ENCODE data around the gene PSME2. TPM values are rescaled to one million over a fixed set of nuclear protein-coding genes. Genes with fewer than 3 reads are reported as not detected.
A peak's percentile ranks its signal among the peaks of the same experiment; 100 is the strongest.

PSME2 gene
- total and polyA plus RNA-seq, 2 of the 13 experiments (the other 11 are each of a cell fraction or from before 2014, with no cell fraction given) = 332 to 716 TPM

DNA sequence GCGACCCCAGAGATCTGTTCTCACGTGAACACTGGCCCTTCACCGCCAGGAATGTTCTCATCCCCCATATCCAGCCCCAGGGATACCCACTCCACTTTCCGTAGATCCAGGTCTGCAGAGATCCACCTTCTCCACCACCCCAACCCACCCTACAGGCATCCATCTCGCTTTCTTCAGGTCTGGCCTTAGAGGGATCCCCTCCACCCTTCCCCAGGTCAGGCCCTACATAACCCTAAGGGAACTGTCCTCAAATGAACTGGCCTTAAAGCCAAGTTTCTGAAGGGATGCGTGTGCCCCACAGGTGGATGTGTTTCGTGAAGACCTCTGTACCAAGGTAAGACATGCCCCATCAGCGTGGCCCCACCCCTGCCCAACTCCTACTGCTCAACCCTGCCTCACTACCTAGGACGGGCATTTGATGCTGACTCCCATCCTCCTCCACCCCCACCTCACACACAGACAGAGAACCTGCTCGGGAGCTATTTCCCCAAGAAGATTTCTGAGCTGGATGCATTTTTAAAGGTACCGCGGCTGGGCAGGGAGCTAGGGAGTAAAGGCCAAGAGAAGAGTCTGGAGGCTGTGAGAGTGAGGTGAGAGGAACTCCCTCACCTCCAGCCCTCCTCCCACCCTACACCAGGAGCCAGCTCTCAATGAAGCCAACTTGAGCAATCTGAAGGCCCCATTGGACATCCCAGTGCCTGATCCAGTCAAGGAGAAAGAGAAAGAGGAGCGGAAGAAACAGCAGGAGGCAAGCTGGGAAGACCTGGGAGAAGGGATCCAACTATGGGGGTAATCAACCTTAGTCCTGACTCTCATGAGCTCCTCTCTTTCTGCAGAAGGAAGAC is 9.5 kb downstream of the PSME2 start (continued):
- TF ChIP-seq, protein P1, sequence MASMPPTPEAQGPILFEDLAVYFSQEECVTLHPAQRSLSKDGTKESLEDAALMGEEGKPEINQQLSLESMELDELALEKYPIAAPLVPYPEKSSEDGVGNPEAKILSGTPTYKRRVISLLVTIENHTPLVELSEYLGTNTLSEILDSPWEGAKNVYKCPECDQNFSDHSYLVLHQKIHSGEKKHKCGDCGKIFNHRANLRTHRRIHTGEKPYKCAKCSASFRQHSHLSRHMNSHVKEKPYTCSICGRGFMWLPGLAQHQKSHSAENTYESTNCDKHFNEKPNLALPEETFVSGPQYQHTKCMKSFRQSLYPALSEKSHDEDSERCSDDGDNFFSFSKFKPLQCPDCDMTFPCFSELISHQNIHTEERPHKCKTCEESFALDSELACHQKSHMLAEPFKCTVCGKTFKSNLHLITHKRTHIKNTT (CRISPR knock-in tag; IDR thresholded peaks at IDR 0.05) = no peak
- TF ChIP-seq POLR2G (IDR thresholded peaks at IDR 0.05; ENCODE audit: low read depth, low read length) (peak; percentile 12), ZNF777 (CRISPR knock-in tag; IDR thresholded peaks at IDR 0.05) (no peak), ZSCAN22 (CRISPR knock-in tag; IDR thresholded peaks at IDR 0.05) (no peak), ZNF121 (CRISPR knock-in tag; IDR thresholded peaks at IDR 0.05) (no peak), KLF16 (CRISPR knock-in tag; IDR thresholded peaks at IDR 0.05) (peak in 1 of 2 experiments; percentile 33; a peak in 1 of 4 replicates), FOSL1 (CRISPR knock-in tag; IDR thresholded peaks at IDR 0.05; ENCODE audit: borderline replicate concordance) (no peak), ZNF382 (CRISPR knock-in tag; IDR thresholded peaks at IDR 0.05; ENCODE audit: borderline replicate concordance) (no peak), ZBTB21 (CRISPR knock-in tag; IDR thresholded peaks at IDR 0.05) (0 out of 2 replicates have a peak, but pooled peaks have one; percentile 14), ZNF737 (CRISPR knock-in tag; IDR thresholded peaks at IDR 0.05; ENCODE audit: borderline replicate concordance) (no peak), ZNF296 (CRISPR knock-in tag; conservative IDR thresholded peaks at IDR 0.05) (no peak), HMG20B (CRISPR knock-in tag; conservative IDR thresholded peaks at IDR 0.05) (no peak), ZNF550 (CRISPR knock-in tag; IDR thresholded peaks at IDR 0.05; ENCODE audit: borderline replicate concordance) (0 out of 2 replicates have a peak, but pooled peaks have one; percentile 39), ATRX (CRISPR knock-in tag; IDR thresholded peaks at IDR 0.05; ENCODE audit: borderline replicate concordance) (no peak), ZNF883 (CRISPR knock-in tag; IDR thresholded peaks at IDR 0.05; ENCODE audit: not compliant biosample characterization) (no peak), SAFB2 (CRISPR knock-in tag; IDR thresholded peaks at IDR 0.05; ENCODE audit: borderline replicate concordance, low read depth) (peak; percentile 70; the same call in 1 of the 2 replicates)
- TF ChIP-seq, protein P2, sequence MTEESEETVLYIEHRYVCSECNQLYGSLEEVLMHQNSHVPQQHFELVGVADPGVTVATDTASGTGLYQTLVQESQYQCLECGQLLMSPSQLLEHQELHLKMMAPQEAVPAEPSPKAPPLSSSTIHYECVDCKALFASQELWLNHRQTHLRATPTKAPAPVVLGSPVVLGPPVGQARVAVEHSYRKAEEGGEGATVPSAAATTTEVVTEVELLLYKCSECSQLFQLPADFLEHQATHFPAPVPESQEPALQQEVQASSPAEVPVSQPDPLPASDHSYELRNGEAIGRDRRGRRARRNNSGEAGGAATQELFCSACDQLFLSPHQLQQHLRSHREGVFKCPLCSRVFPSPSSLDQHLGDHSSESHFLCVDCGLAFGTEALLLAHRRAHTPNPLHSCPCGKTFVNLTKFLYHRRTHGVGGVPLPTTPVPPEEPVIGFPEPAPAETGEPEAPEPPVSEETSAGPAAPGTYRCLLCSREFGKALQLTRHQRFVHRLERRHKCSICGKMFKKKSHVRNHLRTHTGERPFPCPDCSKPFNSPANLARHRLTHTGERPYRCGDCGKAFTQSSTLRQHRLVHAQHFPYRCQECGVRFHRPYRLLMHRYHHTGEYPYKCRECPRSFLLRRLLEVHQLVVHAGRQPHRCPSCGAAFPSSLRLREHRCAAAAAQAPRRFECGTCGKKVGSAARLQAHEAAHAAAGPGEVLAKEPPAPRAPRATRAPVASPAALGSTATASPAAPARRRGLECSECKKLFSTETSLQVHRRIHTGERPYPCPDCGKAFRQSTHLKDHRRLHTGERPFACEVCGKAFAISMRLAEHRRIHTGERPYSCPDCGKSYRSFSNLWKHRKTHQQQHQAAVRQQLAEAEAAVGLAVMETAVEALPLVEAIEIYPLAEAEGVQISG (CRISPR knock-in tag; IDR thresholded peaks at IDR 0.05) = peak; percentile 13; the same call in 1 of the 2 replicates
- TF ChIP-seq, protein P3, sequence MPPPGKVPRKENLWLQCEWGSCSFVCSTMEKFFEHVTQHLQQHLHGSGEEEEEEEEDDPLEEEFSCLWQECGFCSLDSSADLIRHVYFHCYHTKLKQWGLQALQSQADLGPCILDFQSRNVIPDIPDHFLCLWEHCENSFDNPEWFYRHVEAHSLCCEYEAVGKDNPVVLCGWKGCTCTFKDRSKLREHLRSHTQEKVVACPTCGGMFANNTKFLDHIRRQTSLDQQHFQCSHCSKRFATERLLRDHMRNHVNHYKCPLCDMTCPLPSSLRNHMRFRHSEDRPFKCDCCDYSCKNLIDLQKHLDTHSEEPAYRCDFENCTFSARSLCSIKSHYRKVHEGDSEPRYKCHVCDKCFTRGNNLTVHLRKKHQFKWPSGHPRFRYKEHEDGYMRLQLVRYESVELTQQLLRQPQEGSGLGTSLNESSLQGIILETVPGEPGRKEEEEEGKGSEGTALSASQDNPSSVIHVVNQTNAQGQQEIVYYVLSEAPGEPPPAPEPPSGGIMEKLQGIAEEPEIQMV (CRISPR knock-in tag; IDR thresholded peaks at IDR 0.05; ENCODE audit: low read depth) = peak; percentile 50; the same call in 1 of the 2 replicates
- TF ChIP-seq, protein P4, sequence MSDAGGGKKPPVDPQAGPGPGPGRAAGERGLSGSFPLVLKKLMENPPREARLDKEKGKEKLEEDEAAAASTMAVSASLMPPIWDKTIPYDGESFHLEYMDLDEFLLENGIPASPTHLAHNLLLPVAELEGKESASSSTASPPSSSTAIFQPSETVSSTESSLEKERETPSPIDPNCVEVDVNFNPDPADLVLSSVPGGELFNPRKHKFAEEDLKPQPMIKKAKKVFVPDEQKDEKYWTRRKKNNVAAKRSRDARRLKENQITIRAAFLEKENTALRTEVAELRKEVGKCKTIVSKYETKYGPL (CRISPR knock-in tag; IDR thresholded peaks at IDR 0.05) = no peak
- TF ChIP-seq, protein P5, sequence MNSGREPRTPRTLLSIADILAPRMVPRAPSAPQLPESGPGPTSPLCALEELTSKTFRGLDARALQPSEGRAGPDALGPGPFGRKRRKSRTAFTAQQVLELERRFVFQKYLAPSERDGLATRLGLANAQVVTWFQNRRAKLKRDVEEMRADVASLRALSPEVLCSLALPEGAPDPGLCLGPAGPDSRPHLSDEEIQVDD (CRISPR knock-in tag; IDR thresholded peaks at IDR 0.05; ENCODE audit: borderline replicate concordance) = 0 out of 2 replicates have a peak, but pooled peaks have one; percentile 12
- TF ChIP-seq, protein P6, sequence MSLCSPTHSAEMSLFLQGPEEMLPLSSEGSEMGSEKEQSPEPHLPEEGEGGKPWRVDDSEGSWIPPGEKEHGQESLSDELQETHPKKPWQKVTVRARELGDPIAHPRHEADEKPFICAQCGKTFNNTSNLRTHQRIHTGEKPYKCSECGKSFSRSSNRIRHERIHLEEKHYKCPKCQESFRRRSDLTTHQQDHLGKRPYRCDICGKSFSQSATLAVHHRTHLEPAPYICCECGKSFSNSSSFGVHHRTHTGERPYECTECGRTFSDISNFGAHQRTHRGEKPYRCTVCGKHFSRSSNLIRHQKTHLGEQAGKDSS (CRISPR knock-in tag; IDR thresholded peaks at IDR 0.05; ENCODE audit: borderline replicate concordance, low read depth) = no peak
